Measurements from ENCODE around the gene NUDT16. TPM values are rescaled to one million over a fixed set of nuclear protein-coding genes. Genes with fewer than 3 reads are reported as not detected.

NUDT16 gene
- 51.1 TPM for total RNA-seq (ENCODE audit: unreplicated experiment)
- long read RNA-seq, full-length matches to known transcripts, result 17 of 20 reads
- long read RNA-seq, partial matches to known transcripts, result 1 of 20 reads
- long read RNA-seq, other reads (novel, unspliced or antisense), result 2 of 20 reads

DNA sequence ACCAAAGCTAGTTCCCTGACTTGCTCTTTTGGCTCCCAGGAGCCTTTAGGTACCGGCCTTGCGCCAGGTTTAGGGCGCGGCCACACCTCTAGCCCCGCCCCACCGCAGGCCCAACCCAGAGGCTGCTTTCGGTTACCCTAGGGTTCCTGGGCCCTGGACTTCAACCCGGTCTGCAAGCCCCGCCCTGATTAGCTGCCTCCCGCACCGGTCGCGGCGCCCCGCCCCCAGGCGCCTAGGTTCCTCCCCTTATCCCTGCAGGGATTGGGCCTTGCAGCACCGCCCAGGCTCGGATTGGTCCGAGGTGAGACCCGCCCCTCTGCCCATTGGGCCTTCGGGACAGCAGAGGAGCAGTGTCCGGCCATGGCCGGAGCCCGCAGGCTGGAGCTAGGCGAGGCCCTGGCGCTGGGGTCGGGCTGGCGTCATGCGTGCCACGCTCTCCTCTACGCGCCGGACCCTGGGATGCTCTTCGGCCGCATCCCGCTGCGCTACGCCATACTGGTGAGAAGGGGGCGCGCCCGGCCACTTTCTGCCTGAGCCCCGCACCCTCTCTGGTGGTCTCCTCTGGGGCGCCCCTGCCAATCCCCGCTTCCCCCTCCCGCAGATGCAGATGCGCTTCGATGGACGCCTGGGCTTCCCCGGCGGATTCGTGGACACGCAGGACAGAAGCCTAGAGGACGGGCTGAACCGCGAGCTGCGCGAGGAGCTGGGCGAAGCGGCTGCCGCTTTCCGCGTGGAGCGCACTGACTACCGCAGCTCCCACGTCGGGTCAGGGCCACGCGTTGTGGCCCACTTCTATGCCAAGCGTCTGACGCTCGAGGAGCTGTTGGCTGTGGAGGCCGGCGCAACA is at the start of gene NUDT16:
Gene NUDT16 (plus strand): TSS at position 330 of the 847 bp plus-strand sequence. CDS start 31 bp downstream, at position 361.
- TF ChIP-seq, protein P1, sequence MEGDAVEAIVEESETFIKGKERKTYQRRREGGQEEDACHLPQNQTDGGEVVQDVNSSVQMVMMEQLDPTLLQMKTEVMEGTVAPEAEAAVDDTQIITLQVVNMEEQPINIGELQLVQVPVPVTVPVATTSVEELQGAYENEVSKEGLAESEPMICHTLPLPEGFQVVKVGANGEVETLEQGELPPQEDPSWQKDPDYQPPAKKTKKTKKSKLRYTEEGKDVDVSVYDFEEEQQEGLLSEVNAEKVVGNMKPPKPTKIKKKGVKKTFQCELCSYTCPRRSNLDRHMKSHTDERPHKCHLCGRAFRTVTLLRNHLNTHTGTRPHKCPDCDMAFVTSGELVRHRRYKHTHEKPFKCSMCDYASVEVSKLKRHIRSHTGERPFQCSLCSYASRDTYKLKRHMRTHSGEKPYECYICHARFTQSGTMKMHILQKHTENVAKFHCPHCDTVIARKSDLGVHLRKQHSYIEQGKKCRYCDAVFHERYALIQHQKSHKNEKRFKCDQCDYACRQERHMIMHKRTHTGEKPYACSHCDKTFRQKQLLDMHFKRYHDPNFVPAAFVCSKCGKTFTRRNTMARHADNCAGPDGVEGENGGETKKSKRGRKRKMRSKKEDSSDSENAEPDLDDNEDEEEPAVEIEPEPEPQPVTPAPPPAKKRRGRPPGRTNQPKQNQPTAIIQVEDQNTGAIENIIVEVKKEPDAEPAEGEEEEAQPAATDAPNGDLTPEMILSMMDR (IDR thresholded peaks at IDR 0.05; ENCODE audit: partially characterized antibody, unreplicated experiment), result no peak
- peaks cover 20% of the 10 kb centered on the region for H3K9me3 Mint-ChIP-seq (ENCODE audit: unreplicated experiment)
- H3K27me3 Mint-ChIP-seq (ENCODE audit: unreplicated experiment), result peaks cover 10% of the 10 kb centered on the region
- H3K27ac Mint-ChIP-seq (ENCODE audit: unreplicated experiment), result peak within 1 kb of the TSS; percentile 99
- peak; percentile 100 for DNase-seq
- H3K4me3 Mint-ChIP-seq (ENCODE audit: unreplicated experiment), result peak within 1 kb of the TSS; percentile 96
- peaks cover 39% of the 10 kb centered on the region for H3K36me3 Mint-ChIP-seq (ENCODE audit: unreplicated experiment)
- H3K4me1 Mint-ChIP-seq (ENCODE audit: low read depth, unreplicated experiment), result peaks cover 34% of the 10 kb centered on the region

DNA sequence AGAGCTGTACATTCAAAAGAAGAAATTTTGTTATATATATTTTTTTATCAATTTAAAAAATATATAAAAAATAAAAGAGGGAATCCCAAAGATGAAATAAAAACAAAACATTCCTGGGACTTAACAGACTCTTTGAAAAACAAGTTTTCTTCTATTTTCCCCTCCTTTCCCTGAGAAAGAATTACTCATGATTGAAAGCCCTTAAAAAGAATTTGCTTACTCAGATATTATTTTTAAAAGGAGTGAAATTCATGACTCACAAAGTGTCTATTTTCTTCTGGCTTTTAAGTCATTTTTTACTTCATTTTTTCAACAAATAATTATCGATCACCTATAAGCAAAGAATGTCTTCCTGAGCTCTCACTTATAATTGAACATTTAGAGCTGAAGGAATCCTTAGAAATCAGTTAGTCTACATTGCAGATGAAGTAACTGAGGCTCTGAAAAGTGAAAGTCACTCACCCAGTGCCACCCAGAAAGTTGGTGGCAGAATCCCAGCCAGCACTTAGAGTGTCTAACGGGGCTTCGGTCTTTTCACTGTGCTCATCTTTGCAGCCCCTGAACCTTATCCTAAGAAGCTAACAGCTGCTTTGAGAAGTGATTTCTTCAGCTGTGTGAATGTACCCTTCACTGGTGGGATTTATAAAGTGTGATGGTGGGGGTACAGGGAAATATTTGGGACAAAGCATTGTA is 42.5 kb upstream of the NUDT16 start:
- no peaks in the 10 kb centered on the region for H3K27me3 Mint-ChIP-seq (ENCODE audit: unreplicated experiment)
- peaks cover 7% of the 10 kb centered on the region for H3K4me1 Mint-ChIP-seq (ENCODE audit: low read depth, unreplicated experiment)
- no peak overlapping the region for H3K4me3 Mint-ChIP-seq (ENCODE audit: unreplicated experiment)
- TF ChIP-seq, protein P1 (IDR thresholded peaks at IDR 0.05; ENCODE audit: partially characterized antibody, unreplicated experiment), result no peak
- no peak for DNase-seq
- no peak overlapping the region for H3K27ac Mint-ChIP-seq (ENCODE audit: unreplicated experiment)
- H3K36me3 Mint-ChIP-seq (ENCODE audit: unreplicated experiment), result peaks cover 11% of the 10 kb centered on the region
- peaks cover 2% of the 10 kb centered on the region for H3K9me3 Mint-ChIP-seq (ENCODE audit: unreplicated experiment)

DNA sequence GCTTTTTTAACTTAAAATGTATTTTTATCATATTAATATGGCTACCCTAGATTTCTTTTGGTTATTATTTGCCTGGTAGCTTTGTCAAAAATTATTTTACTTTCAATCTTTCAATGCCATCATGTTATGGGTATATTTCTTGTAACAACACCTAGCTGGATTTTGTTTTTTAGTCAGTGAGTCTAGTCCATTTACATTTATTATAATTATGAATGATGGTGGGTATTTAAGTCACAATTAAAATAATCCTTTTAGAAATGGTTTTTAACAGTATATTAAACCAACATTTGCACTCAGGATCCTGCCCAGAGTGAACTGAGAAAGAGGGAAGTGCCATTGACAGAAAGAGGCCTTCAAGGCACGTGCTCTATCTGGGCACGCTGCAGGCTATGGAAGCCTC is 39.8 kb upstream of the NUDT16 start:
- H3K9me3 Mint-ChIP-seq (ENCODE audit: unreplicated experiment), result peaks cover 2% of the 10 kb centered on the region
- no peaks in the 10 kb centered on the region for H3K27me3 Mint-ChIP-seq (ENCODE audit: unreplicated experiment)
- no peak for DNase-seq
- no peak overlapping the region for H3K4me3 Mint-ChIP-seq (ENCODE audit: unreplicated experiment)
- H3K4me1 Mint-ChIP-seq (ENCODE audit: low read depth, unreplicated experiment), result peaks cover 7% of the 10 kb centered on the region
- H3K36me3 Mint-ChIP-seq (ENCODE audit: unreplicated experiment), result peaks cover 22% of the 10 kb centered on the region
- TF ChIP-seq, protein P1 (IDR thresholded peaks at IDR 0.05; ENCODE audit: partially characterized antibody, unreplicated experiment), result no peak
- H3K27ac Mint-ChIP-seq (ENCODE audit: unreplicated experiment), result no peak overlapping the region

DNA sequence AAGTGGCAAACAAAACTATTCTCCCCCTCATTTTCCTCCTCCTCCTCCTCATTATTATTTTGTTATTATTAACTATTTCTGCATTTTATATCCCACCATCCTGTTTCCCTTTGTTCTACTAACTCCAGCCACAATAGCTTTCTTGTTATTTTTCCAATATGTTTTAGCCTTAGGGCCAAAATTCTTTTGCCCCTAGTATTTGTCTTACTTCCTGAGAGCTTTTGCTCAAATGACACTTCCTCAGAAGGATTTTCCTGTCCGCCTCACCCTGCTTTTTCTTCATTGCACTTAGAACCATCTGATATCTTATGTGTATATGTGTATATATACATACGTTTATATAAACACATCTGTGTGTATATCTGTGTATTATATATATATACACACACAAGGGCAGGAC is 32.7 kb upstream of the NUDT16 start:
- Mint-ChIP-seq H3K27me3 (ENCODE audit: unreplicated experiment) (no peaks in the 10 kb centered on the region), H3K4me3 (ENCODE audit: unreplicated experiment) (no peak overlapping the region), H3K9me3 (ENCODE audit: unreplicated experiment) (peaks cover 3% of the 10 kb centered on the region), H3K4me1 (ENCODE audit: low read depth, unreplicated experiment) (peaks cover 12% of the 10 kb centered on the region), H3K36me3 (ENCODE audit: unreplicated experiment) (peaks cover 14% of the 10 kb centered on the region), H3K27ac (ENCODE audit: unreplicated experiment) (no peak overlapping the region)
- TF ChIP-seq, protein P1 (IDR thresholded peaks at IDR 0.05; ENCODE audit: partially characterized antibody, unreplicated experiment), result no peak
- no peak for DNase-seq

Data from glutamatergic neuron (in vitro differentiated cells).